Measurements from ENCODE around the gene NCBP3. TPM values are rescaled to one million over a fixed set of nuclear protein-coding genes. Genes with fewer than 3 reads are reported as not detected.
A peak's percentile ranks its signal among the peaks of the same experiment; 100 is the strongest.

Gene NCBP3
- total RNA-seq, 1 experiment from 2014 or later, result 32.8 TPM

GRCh38 chr17:3759597-3760216, 86.3 kb downstream of the NCBP3 start:
- DNase-seq, result no peak
- Mint-ChIP-seq H3K36me3 (ENCODE audit: insufficient read depth, unreplicated experiment) (no peaks in the 10 kb centered on the region), H3K27ac (ENCODE audit: unreplicated experiment) (no peak overlapping the region), H3K27me3 (ENCODE audit: insufficient read depth, unreplicated experiment) (no peaks in the 10 kb centered on the region), H3K4me1 (ENCODE audit: low read depth, unreplicated experiment) (no peaks in the 10 kb centered on the region), H3K4me3 (ENCODE audit: unreplicated experiment) (no peak overlapping the region), H3K9me3 (ENCODE audit: unreplicated experiment) (peaks cover 9% of the 10 kb centered on the region)
- Histone ChIP-seq H3K27me3 (replicated peaks; ENCODE audit: control insufficient read depth, insufficient read depth, low read length) (no peaks in the 10 kb centered on the region), H3K36me3 (ENCODE audit: control insufficient read depth, insufficient read depth, low read length) (no peaks in the 10 kb centered on the region), H3K4me1 (no peaks in the 10 kb centered on the region), H3K9me3 (no peaks in the 10 kb centered on the region), H3K4me3 (ENCODE audit: low read depth, low read length) (no peak overlapping the region)
- ChIA-PET CTCF (no interaction called here), POLR2A (no interaction called here)
- intact Hi-C loops (cut with micrococcal nuclease; ENCODE audit: unreplicated experiment), result no loop called here
- BruUV-seq (replicated peaks), result no TSS peak
- TF ChIP-seq, protein P1, sequence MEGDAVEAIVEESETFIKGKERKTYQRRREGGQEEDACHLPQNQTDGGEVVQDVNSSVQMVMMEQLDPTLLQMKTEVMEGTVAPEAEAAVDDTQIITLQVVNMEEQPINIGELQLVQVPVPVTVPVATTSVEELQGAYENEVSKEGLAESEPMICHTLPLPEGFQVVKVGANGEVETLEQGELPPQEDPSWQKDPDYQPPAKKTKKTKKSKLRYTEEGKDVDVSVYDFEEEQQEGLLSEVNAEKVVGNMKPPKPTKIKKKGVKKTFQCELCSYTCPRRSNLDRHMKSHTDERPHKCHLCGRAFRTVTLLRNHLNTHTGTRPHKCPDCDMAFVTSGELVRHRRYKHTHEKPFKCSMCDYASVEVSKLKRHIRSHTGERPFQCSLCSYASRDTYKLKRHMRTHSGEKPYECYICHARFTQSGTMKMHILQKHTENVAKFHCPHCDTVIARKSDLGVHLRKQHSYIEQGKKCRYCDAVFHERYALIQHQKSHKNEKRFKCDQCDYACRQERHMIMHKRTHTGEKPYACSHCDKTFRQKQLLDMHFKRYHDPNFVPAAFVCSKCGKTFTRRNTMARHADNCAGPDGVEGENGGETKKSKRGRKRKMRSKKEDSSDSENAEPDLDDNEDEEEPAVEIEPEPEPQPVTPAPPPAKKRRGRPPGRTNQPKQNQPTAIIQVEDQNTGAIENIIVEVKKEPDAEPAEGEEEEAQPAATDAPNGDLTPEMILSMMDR (IDR thresholded peaks at IDR 0.05; ENCODE audit: insufficient read depth in 1 of 2, low read depth in 1 of 2, low read length in 1 of 2, severe bottlenecking in 1 of 2, unreplicated experiment in 1 of 2), result no peak

- H3K9me3 Mint-ChIP-seq (ENCODE audit: unreplicated experiment), result no peaks in the 10 kb centered on the region
- Histone ChIP-seq H3K27me3 (replicated peaks; ENCODE audit: control insufficient read depth, insufficient read depth, low read length) (no peaks in the 10 kb centered on the region), H3K4me1 (peaks cover 3% of the 10 kb centered on the region; the same call in 1 of the 2 replicates), H3K36me3 (ENCODE audit: control insufficient read depth, insufficient read depth, low read length) (no peaks in the 10 kb centered on the region), H3K9me3 (no peaks in the 10 kb centered on the region), H3K4me3 (ENCODE audit: low read depth, low read length) (peak overlapping the region; percentile 59)
- ChIA-PET POLR2A (interaction anchor here (0.6 kb wide), 2 partner anchors 28 to 126 kb away, joined by 3 to 5 read pairs; no protein-coding TSS in a partner anchor), CTCF (interaction anchor here (0.6 to 1.0 kb wide), 4 partner anchors 17 to 140 kb away, joined by 3 to 10 read pairs (median 4); partner anchors contain the start of gene NCBP3)
- intact Hi-C loops (cut with micrococcal nuclease; ENCODE audit: unreplicated experiment), result no loop called here
- no peaks in the 10 kb centered on the region for H3K36me3 Mint-ChIP-seq (ENCODE audit: insufficient read depth, unreplicated experiment)
- peak overlapping the region; percentile 70 for H3K27ac Mint-ChIP-seq (ENCODE audit: unreplicated experiment)
- no peaks in the 10 kb centered on the region for H3K27me3 Mint-ChIP-seq (ENCODE audit: insufficient read depth, unreplicated experiment)
- peak in 1 of 2 experiments; percentile 39 for DNase-seq
- no peaks in the 10 kb centered on the region for H3K4me1 Mint-ChIP-seq (ENCODE audit: low read depth, unreplicated experiment)
- TSS peak; percentile 81 for BruUV-seq (replicated peaks)
- TF ChIP-seq, protein P1 (IDR thresholded peaks at IDR 0.05; ENCODE audit: insufficient read depth in 1 of 2, low read depth in 1 of 2, low read length in 1 of 2, severe bottlenecking in 1 of 2, unreplicated experiment in 1 of 2), result no peak
- H3K4me3 Mint-ChIP-seq (ENCODE audit: unreplicated experiment), result peak overlapping the region; percentile 79
These were observed 90.6 kb downstream of the NCBP3 start for GRCh38 chr17:3755335-3756030.

GRCh38 chr17:3754458-3755334, 91.3 kb downstream of the NCBP3 start:
- BruUV-seq (replicated peaks), result no TSS peak
- H3K9me3 ChIP-seq, result no peaks in the 10 kb centered on the region
- intact Hi-C loops (cut with micrococcal nuclease; ENCODE audit: unreplicated experiment), result no loop called here
- H3K27me3 ChIP-seq (replicated peaks; ENCODE audit: control insufficient read depth, insufficient read depth, low read length), result no peaks in the 10 kb centered on the region
- H3K27ac Mint-ChIP-seq (ENCODE audit: unreplicated experiment), result peak overlapping the region; percentile 70
- no peaks in the 10 kb centered on the region for H3K9me3 Mint-ChIP-seq (ENCODE audit: unreplicated experiment)
- peak; percentile 92 to 95 for DNase-seq
- ChIA-PET CTCF (interaction anchor here (0.6 to 1.0 kb wide), 3 partner anchors 16 to 91 kb away, joined by 3 to 10 read pairs (median 4); partner anchors contain the start of gene NCBP3), POLR2A (interaction anchor here (0.6 to 1.2 kb wide), 3 partner anchors 27 to 125 kb away, joined by 3 to 5 read pairs (median 3); no protein-coding TSS in a partner anchor)
- TF ChIP-seq, protein P1 (IDR thresholded peaks at IDR 0.05; ENCODE audit: insufficient read depth in 1 of 2, low read depth in 1 of 2, low read length in 1 of 2, severe bottlenecking in 1 of 2, unreplicated experiment in 1 of 2), result no peak
- peaks cover 3% of the 10 kb centered on the region; the same call in 1 of the 2 replicates for H3K4me1 ChIP-seq
- peak overlapping the region; percentile 79 for H3K4me3 Mint-ChIP-seq (ENCODE audit: unreplicated experiment)
- no peaks in the 10 kb centered on the region for H3K36me3 ChIP-seq (ENCODE audit: control insufficient read depth, insufficient read depth, low read length)
- no peaks in the 10 kb centered on the region for H3K27me3 Mint-ChIP-seq (ENCODE audit: insufficient read depth, unreplicated experiment)
- no peaks in the 10 kb centered on the region for H3K36me3 Mint-ChIP-seq (ENCODE audit: insufficient read depth, unreplicated experiment)
- no peaks in the 10 kb centered on the region for H3K4me1 Mint-ChIP-seq (ENCODE audit: low read depth, unreplicated experiment)
- H3K4me3 ChIP-seq (ENCODE audit: low read depth, low read length), result peak overlapping the region; percentile 59

Measured in Caco-2 (cell line).